GM19397 (cell line): Measurements from ENCODE around the gene GALNT15.

Source experiments
- ATAC-seq: cut with Tn5 transposase; IDR thresholded peaks from one replicate; pipeline ENCODE4 v1.9.1; 2021; ENCODE audit warnings: mild to moderate bottlenecking, moderate library complexity; ENCODE audit not compliant: unreplicated experiment

The GALNT15 gene

GRCh38 chr3:16151109-16151508 is 23.4 kb upstream of the GALNT15 start:
- ATAC-seq = no peak

GRCh38 chr3:16168211-16168610 is 6.3 kb upstream of the GALNT15 start:
- ATAC-seq = no peak

- no peak for ATAC-seq
These were observed 3.5 kb upstream of the GALNT15 start for GRCh38 chr3:16171009-16171408.

- no peak for ATAC-seq
These were observed 2.7 kb upstream of the GALNT15 start for GRCh38 chr3:16171825-16172224.

- ATAC-seq = no peak
These were observed 1.0 kb upstream of the GALNT15 start for GRCh38 chr3:16173283-16174025.

GRCh38 chr3:16174026-16174355 is 489 bp upstream of the GALNT15 start:
- ATAC-seq = no peak

GRCh38 chr3:16174976-16175901 is 759 bp downstream of the GALNT15 start:
- no peak for ATAC-seq

GRCh38 chr3:16176391-16177030 is 2.0 kb downstream of the GALNT15 start:
- ATAC-seq = no peak

- ATAC-seq = no peak
These were observed 2.9 kb downstream of the GALNT15 start for GRCh38 chr3:16177382-16177781.

GRCh38 chr3:16177962-16178627 is 3.6 kb downstream of the GALNT15 start:
- ATAC-seq = peak; percentile 59

GRCh38 chr3:16178628-16178988 is 4.1 kb downstream of the GALNT15 start:
- ATAC-seq = no peak

GRCh38 chr3:16179261-16179660 is 4.8 kb downstream of the GALNT15 start:
- no peak for ATAC-seq

GRCh38 chr3:16179771-16180736 is 5.6 kb downstream of the GALNT15 start:
- ATAC-seq = no peak

GRCh38 chr3:16180737-16181134 is 6.3 kb downstream of the GALNT15 start:
- no peak for ATAC-seq

GRCh38 chr3:16181361-16181760 is 6.9 kb downstream of the GALNT15 start:
- no peak for ATAC-seq

GRCh38 chr3:16182183-16182582 is 7.7 kb downstream of the GALNT15 start:
- no peak for ATAC-seq

GRCh38 chr3:16182612-16183011 is 8.1 kb downstream of the GALNT15 start:
- no peak for ATAC-seq

- no peak for ATAC-seq
These were observed 8.6 kb downstream of the GALNT15 start for GRCh38 chr3:16183082-16183481.

- ATAC-seq = no peak
These were observed 9.3 kb downstream of the GALNT15 start for GRCh38 chr3:16183601-16184270.

- ATAC-seq = no peak
These were observed 11.6 kb downstream of the GALNT15 start for GRCh38 chr3:16186086-16186485.
